Breast epithelium (tissue), 3 donors: ENCODE data around the gene CHST15.

Source experiments
- CTCF ChIP-seq, 3 donors: fragments of 450-650 bp; IDR thresholded peaks; one replicate each; pipeline ENCODE4 v1.5.1; 2016 to 2017; ENCODE audit warnings: antibody characterized with exemption in 3 of 3, mild to moderate bottlenecking in 3 of 3, moderate library complexity in 3 of 3
- POLR2A ChIP-seq: fragments of 450-650 bp; IDR thresholded peaks from one replicate; pipeline ENCODE4 v1.6.1; 2016; ENCODE audit warnings: antibody characterized with exemption, mild to moderate bottlenecking, moderate library complexity
- POLR2AphosphoS5 ChIP-seq, 3 donors: sonication (generic); formaldehyde crosslinking; IDR thresholded peaks; one replicate each; pipeline ENCODE4 v1.6.1; 2017; ENCODE audit warnings: antibody characterized with exemption in 3 of 3

GRCh38 chr10:124095096-124095495 is 1.7 kb upstream of the CHST15 start:
- TF ChIP-seq CTCF (IDR thresholded peaks at IDR 0.05) (no peak), POLR2A (no peak), POLR2AphosphoS5 (IDR thresholded peaks at IDR 0.05) (no peak)
